Prostate gland (tissue), 2 donors: ENCODE measurements around the gene RFTN2. TPM values are rescaled to one million over a fixed set of nuclear protein-coding genes. Genes with fewer than 3 reads are reported as not detected.

Source experiments
- DNase-seq: peaks from one replicate; pipeline ENCODE4 v3.0.0-alpha.2; 2019; ENCODE audit warnings: low spot score
- H3K27ac ChIP-seq, 2 donors: fragments of 200-600 bp; sonication (generic); 2 replicates each; pipeline ENCODE4 v1.5.1; 2017 to 2019
- H3K27me3 ChIP-seq: fragments of 200-600 bp; sonication (generic); replicated peaks from 2 replicates; pipeline ENCODE4 v1.5.1; 2019; ENCODE audit not compliant: insufficient read depth
- H3K36me3 ChIP-seq, 2 donors: fragments of 200-600 bp; sonication (generic); 1 replicate in 1 of 2; 2 replicates in 1 of 2; pipeline versions ENCODE4 v1.5.1 to v1.8.1; 2017 to 2019
- H3K4me1 ChIP-seq: fragments of 200-600 bp; sonication (generic); replicated peaks from 2 replicates; pipeline ENCODE4 v1.5.1; 2019
- H3K4me3 ChIP-seq, 2 donors: fragments of 200-600 bp; sonication (generic); 2 replicates each; pipeline ENCODE4 v1.5.1; 2017 to 2019
- H3K9me3 ChIP-seq: fragments of 200-600 bp; sonication (generic); 2 replicates; pipeline ENCODE4 v1.5.1; 2017
- CTCF ChIP-seq, 4 experiments: fragments of 200-600 bp in 2 of 4; fragments of 450-650 bp in 2 of 4; sonication (generic) in 2 of 4; IDR thresholded peaks; 1 replicate in 3 of 4; 2 replicates in 1 of 4; pipeline ENCODE4 v1.5.1; 2016 to 2019; ENCODE audit warnings: antibody characterized with exemption in 4 of 4, mild to moderate bottlenecking in 2 of 4, moderate library complexity in 2 of 4
- POLR2A ChIP-seq: fragments of 450-650 bp; IDR thresholded peaks from one replicate; pipeline ENCODE4 v1.6.1; 2016; ENCODE audit warnings: antibody characterized with exemption, mild to moderate bottlenecking
- POLR2AphosphoS5 ChIP-seq: sonication (generic); formaldehyde crosslinking; IDR thresholded peaks from one replicate; pipeline ENCODE4 v1.6.1; 2017; ENCODE audit warnings: antibody characterized with exemption
- WGBS: methylation state at CpG from one replicate; pipeline ENCODE4 v1.1.5; 2018; 5-methylcytosine and 5-hydroxymethylcytosine counted together
- intact Hi-C: fragments of 100-400 bp; cut with DNase I; formaldehyde crosslinking; loops from one replicate; pipeline ENCODE4 v1.14.2; 2022
- total RNA-seq, 2 donors: library from RNA; depleted of rRNA; stranded (reverse); fragments of >200 nt; gene quantifications; one replicate each; pipeline ENCODE4 v1.1.0, GENCODE V29; 2016

The RFTN2 gene
- total RNA-seq, 2 donors from 2014 or later: 2.3 to 17.5 TPM

- H3K27me3 ChIP-seq: no peaks in the 10 kb centered on the region
- no peak overlapping the region for H3K4me3 ChIP-seq
- H3K36me3 ChIP-seq: no peaks in the 10 kb centered on the region
- no peaks in the 10 kb centered on the region for H3K9me3 ChIP-seq
- intact Hi-C loops: no loop called here
- DNase-seq: no peak
- TF ChIP-seq CTCF (IDR thresholded peaks at IDR 0.05) (no peak), POLR2AphosphoS5 (no peak), POLR2A (no peak)
- WGBS: 91% methylated on average over 5 of the region's 5 CpGs
- H3K27ac ChIP-seq: no peak overlapping the region
- H3K4me1 ChIP-seq: no peaks in the 10 kb centered on the region
Measured at GRCh38 chr2:197600306-197600705, 75.1 kb downstream of the RFTN2 start.

- intact Hi-C loops: no loop called here
- no peak for TF ChIP-seq POLR2A
- peak in 2 of 4 experiments; percentile 39 to 40 for TF ChIP-seq CTCF (IDR thresholded peaks at IDR 0.05)
- no peaks in the 10 kb centered on the region for H3K4me1 ChIP-seq
- no peaks in the 10 kb centered on the region for H3K9me3 ChIP-seq
- WGBS: 39% methylated on average over 11 of the region's 11 CpGs
- no peaks in the 10 kb centered on the region for H3K27me3 ChIP-seq
- H3K4me3 ChIP-seq: no peak overlapping the region
- H3K27ac ChIP-seq: no peak overlapping the region
- H3K36me3 ChIP-seq: no peaks in the 10 kb centered on the region
- DNase-seq: peak; percentile 24
Measured at GRCh38 chr2:197599285-197599965, 76.0 kb downstream of the RFTN2 start.

GRCh38 chr2:197598450-197598849 is 76.9 kb downstream of the RFTN2 start:
- H3K9me3 ChIP-seq: no peaks in the 10 kb centered on the region
- no peaks in the 10 kb centered on the region for H3K27me3 ChIP-seq
- no peak for DNase-seq
- H3K4me1 ChIP-seq: no peaks in the 10 kb centered on the region
- no peak overlapping the region for H3K27ac ChIP-seq
- H3K4me3 ChIP-seq: no peak overlapping the region
- 86% methylated on average over 5 of the region's 5 CpGs for WGBS
- TF ChIP-seq POLR2AphosphoS5 (no peak), CTCF (IDR thresholded peaks at IDR 0.05) (no peak), POLR2A (no peak)
- H3K36me3 ChIP-seq: no peaks in the 10 kb centered on the region
- intact Hi-C loops: no loop called here

- DNase-seq: no peak
- no peaks in the 10 kb centered on the region for H3K36me3 ChIP-seq
- TF ChIP-seq POLR2AphosphoS5: no peak
- no peak for TF ChIP-seq CTCF (IDR thresholded peaks at IDR 0.05)
- TF ChIP-seq POLR2A: no peak
- 83% methylated on average over 4 of the region's 4 CpGs for WGBS
- H3K27me3 ChIP-seq: no peaks in the 10 kb centered on the region
- no peak overlapping the region for H3K27ac ChIP-seq
- H3K4me1 ChIP-seq: no peaks in the 10 kb centered on the region
- no peak overlapping the region for H3K4me3 ChIP-seq
- no peaks in the 10 kb centered on the region for H3K9me3 ChIP-seq
- intact Hi-C loops: no loop called here
Measured at GRCh38 chr2:197597166-197597565, 78.2 kb downstream of the RFTN2 start.

GRCh38 chr2:197596766-197597165 is 78.6 kb downstream of the RFTN2 start:
- no peaks in the 10 kb centered on the region for H3K4me1 ChIP-seq
- 16% methylated on average over 1 of the region's 1 CpG for WGBS
- intact Hi-C loops: no loop called here
- H3K27ac ChIP-seq: no peak overlapping the region
- no peak overlapping the region for H3K4me3 ChIP-seq
- DNase-seq: no peak
- no peaks in the 10 kb centered on the region for H3K27me3 ChIP-seq
- no peaks in the 10 kb centered on the region for H3K36me3 ChIP-seq
- no peak for TF ChIP-seq CTCF (IDR thresholded peaks at IDR 0.05)
- no peak for TF ChIP-seq POLR2A
- no peak for TF ChIP-seq POLR2AphosphoS5
- H3K9me3 ChIP-seq: no peaks in the 10 kb centered on the region
